ENCODE results near the gene COX8C.
"Not testable (repeated sequence)": the region's sequence is repeated elsewhere in the genome, so short reads cannot be mapped to it uniquely, and the experiment has no call there.

COX8C gene

GRCh38 chr14:93322929-93323599 lies 23.9 kb upstream of the COX8C start:
- DNase-seq = no peak

DNA sequence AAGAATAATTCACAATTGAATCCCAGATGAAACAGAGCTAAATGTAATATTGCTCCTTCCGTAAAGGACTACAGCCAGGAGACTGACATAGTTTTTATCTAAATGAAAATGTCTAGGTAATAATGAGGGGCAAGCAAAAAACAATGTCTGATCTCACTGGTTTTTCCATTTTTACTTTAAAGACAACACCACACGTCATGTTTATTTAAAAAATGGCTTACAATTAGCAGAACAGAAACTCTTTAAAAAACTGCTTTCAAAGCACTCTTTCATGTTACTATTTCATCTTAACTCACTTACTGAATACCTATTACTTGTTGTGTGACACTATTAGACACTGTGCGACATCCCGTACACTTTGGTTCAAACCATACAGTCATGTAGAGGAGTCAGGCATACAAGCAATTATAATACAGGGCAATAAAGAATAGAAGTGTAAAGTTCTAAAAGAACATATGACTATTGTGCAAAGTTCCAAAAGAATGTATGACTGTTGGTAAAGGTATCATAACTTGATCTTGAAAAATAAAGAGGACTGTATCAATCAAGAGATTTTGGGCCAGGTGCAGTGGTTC lies 23.3 kb upstream of the COX8C start:
- DNase-seq = no peak

DNA sequence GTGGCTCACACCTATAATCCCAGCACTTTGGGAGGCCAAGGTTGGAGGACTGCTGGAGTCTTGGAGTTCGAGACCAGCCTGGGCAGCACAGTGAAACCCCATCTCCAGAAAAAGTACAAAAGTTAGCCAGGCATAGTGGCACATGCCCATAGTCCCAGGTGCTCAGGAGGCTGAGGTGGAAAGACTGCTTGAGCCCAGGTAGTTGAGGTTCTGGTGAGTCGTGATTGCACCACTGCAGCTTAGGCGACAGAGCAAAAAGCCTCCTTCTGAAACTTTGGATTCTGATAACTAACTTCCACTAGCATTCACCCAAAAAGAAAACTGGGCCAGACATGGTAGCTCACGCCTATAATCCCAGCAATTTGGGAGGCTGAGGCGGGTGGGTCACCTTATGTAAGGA lies 20.8 kb upstream of the COX8C start:
- no peak for DNase-seq

- DNase-seq = no peak
Measured at GRCh38 chr14:93328546-93328945, 18.4 kb upstream of the COX8C start.

- DNase-seq = no peak
Measured at GRCh38 chr14:93329965-93330608, 16.9 kb upstream of the COX8C start.

DNA sequence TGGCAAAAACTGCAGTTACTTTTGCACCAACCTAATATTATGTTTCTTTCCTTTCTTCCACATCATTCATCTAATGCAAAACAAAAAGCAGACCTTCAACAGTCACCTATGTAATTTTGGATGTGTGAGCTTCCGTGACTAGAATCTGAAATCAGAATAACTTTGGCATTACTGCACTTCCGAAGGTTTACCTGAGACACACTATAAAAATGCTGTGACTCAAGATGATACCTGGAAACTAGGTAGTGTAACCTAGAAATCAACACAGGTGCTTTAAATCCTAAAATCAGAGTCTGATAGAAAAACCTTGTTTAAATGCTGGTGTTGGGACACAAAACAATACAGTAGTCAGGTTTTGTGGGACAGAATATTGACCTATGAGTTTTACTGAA lies 16.4 kb upstream of the COX8C start:
- no peak for DNase-seq

DNA sequence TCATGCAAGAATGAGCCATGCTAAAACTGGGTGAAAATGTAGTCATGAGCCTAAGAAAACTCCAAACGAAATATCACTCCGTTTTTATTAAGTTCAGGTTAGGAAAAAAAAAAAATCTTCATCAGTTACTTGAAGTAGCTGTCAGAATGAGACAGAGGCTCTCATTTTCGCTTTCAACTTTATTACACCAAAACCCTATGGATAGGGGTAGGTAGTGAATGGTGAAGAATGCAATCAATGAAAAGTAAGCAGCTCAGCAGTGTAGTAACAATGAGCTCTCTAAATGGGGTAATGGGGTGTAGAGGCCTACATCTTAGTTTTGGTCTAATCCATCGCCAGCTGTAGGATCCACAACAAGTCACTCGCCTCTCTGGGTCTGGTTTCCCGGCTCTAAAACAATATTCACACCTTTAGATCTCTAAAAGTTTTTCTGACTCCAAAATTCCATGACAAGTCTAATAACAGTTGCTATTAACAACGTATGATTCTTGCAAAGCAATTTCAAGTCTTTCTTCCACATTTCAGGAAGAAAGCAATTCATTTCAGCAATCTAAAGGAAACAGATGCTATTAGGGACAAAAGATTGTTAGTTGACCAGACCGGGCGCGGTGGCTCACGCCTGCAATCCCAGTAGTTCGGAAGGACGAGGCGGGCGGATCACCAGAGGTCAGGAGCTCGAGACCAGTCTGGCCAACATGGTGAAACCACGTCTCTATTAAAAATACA lies 15.8 kb upstream of the COX8C start:
- no peak for DNase-seq

- no peak for DNase-seq
Measured at GRCh38 chr14:93331728-93332396, 15.1 kb upstream of the COX8C start.

GRCh38 chr14:93332397-93332852 lies 14.6 kb upstream of the COX8C start:
- DNase-seq = peak; percentile 43

GRCh38 chr14:93332853-93333630 lies 13.9 kb upstream of the COX8C start, which contains the start of gene BTBD7:
TSS of gene BTBD7 (minus strand) at chr14:93333036. CDS start at chr14:93296051, 36,985 bp downstream.
- peak; percentile 96 for DNase-seq

DNA sequence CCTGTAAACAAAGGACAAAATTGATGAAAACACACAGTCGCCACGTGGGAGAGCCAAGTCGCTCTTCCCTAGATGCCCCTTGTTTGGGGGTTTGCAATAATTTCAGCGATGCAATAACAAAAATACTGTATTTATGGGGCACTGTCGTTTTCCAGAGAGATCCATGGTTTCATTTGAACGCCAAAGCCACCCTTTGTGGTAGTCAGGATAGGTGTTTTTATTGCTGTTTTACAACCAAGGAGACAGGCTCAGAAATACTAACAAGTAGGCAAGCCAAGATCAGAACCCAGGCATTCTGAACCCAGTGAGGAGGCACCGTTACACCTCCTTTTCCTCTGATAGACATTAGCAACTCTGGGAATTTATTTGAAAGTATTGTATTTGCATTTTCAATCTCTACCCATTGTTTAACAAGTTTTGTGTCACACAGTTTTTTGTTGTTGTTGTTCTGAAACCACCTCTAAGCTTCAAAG lies 13.3 kb upstream of the COX8C start:
- no peak for DNase-seq

- no peak for DNase-seq
Measured at GRCh38 chr14:93337143-93337753, 9.7 kb upstream of the COX8C start.

- no peak for DNase-seq
Measured at GRCh38 chr14:93337884-93338283, 9.1 kb upstream of the COX8C start.

DNA sequence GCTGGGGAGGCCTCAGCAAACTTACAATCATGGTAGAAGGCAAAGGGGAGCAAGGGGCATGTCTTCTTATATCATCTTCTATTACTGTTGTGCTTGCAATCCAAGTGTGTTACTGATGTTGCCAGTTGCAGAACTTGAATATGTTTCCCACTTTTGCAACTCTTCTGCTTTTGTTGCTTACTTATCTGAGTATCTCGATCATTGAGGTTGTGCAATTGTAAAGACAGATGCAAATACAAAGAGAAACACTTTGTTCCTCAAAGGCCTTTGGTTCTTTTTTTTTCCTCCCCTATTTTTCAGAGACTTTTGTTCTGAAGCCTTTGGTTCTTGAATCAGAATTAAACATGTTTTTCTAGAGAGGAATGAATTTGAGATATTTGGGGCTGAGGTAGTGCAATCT lies 3.7 kb upstream of the COX8C start:
- DNase-seq = no peak

DNA sequence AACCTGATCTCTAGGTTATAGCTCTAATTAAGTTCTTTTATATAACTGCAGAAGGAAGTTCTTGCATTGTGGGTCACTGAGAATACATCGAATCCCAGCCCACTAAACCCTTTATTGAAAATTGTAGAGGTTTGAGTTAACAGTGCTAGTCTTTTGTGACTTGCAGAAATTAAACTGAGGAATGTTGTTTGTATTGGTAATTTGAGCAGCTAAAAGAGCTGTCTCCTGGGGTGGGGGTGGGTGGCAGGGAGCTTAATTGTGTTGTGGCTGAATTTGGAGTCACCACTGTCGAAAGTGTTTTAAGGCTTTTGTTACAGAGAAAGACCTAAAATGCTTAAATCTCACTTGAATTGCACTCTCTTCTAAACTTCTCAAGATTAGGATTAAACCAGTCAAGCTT lies 3.2 kb upstream of the COX8C start:
- DNase-seq = no peak

- no peak for DNase-seq
Measured at GRCh38 chr14:93347850-93348249, 868 bp downstream of the COX8C start.

GRCh38 chr14:93348292-93348691 lies 1.3 kb downstream of the COX8C start:
- DNase-seq = no peak

GRCh38 chr14:93354873-93355272 lies 7.9 kb downstream of the COX8C start:
- DNase-seq = not testable (repeated sequence)

- DNase-seq = no peak
Measured at GRCh38 chr14:93368996-93369712, 22.2 kb downstream of the COX8C start.

DNA sequence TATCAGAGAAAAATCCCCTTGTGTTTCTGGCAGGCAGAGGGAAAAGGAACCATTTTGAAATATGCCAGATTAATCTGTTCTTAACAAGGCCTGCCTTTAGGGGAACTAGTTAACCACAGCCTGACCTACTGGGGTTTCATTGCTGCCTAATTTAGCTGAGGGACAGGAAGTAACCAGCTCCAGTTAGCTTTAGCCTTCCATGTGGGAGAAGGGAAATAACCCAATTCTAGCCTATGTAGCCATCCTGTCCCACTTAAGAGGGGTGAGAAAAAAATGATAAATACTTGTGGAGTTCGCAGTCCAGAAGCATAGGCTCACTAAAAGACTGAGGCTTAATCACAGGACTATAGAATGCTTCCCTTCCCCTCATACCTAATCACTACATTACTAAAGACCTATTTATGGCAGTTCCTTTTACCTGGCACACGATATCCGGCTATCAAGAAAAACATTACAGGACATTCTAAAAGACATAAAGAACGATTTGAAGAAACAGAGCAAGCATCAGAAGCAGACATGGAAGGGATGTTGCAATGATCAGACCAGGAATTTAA lies 22.8 kb downstream of the COX8C start:
- no peak for DNase-seq
